Heart right ventricle (tissue), 16 donors: ENCODE results near the gene PTPN4. TPM values are rescaled to one million over a fixed set of nuclear protein-coding genes. Genes with fewer than 3 reads are reported as not detected.

Experiments
- ATAC-seq, 8 donors: fragments of 200-7000 bp; cut with Tn5 transposase; one replicate each; pipeline ENCODE4 v1.9.1; 2020; ENCODE audit warnings: mild to moderate bottlenecking in 8 of 8, moderate library complexity in 8 of 8, moderate number of reproducible peaks in 1 of 8
- DNase-seq, 2 donors: peaks; one replicate each; pipeline ENCODE4 v3.0.0-alpha.2; 2020
- H3K27ac ChIP-seq, 10 donors: fragments of 200-600 bp; sonication (generic) in 2 of 10; one replicate each; pipeline versions ENCODE4 v1.5.0 to v1.8.0; 2020 to 2022; ENCODE audit warnings: mild to moderate bottlenecking in 3 of 10
- H3K27me3 ChIP-seq, 7 donors: fragments of 200-600 bp; one replicate each; pipeline ENCODE4 v1.8.0; 2021 to 2022; ENCODE audit warnings: mild to moderate bottlenecking in 2 of 7
- H3K36me3 ChIP-seq, 9 donors: fragments of 200-600 bp; sonication (generic) in 1 of 9; one replicate each; pipeline versions ENCODE4 v1.5.0 to v1.8.0; 2020 to 2022; ENCODE audit warnings: mild to moderate bottlenecking in 2 of 9
- H3K4me1 ChIP-seq, 9 donors: fragments of 200-600 bp; sonication (generic) in 1 of 9; one replicate each; pipeline versions ENCODE4 v1.5.0 to v1.8.0; 2020 to 2022; ENCODE audit warnings: mild to moderate bottlenecking in 4 of 9
- H3K4me3 ChIP-seq, 10 donors: fragments of 200-600 bp; sonication (generic) in 2 of 10; one replicate each; pipeline versions ENCODE4 v1.5.0 to v1.8.0; 2020 to 2022; ENCODE audit warnings: mild to moderate bottlenecking in 7 of 10, moderate library complexity in 2 of 10
- H3K9me3 ChIP-seq, 11 donors: fragments of 200-600 bp in 10 of 11; sonication (generic) in 2 of 11; one replicate each; pipeline versions ENCODE4 v1.5.0 to v1.8.0; 2013 to 2022; ENCODE audit warnings: mild to moderate bottlenecking in 2 of 11, control low read depth in 1 of 11, moderate library complexity in 1 of 11
- WGBS, 2 donors: extraction: QIAGEN DNeasy Blood & Tissue Kit; methylation state at CpG; one replicate each; pipeline ENCODE4 v1.1.7; 2013; ENCODE audit warnings: inconsistent platforms in 1 of 2; 5-methylcytosine and 5-hydroxymethylcytosine counted together
- intact Hi-C, 10 donors: fragments of 100-400 bp; cut with DNase I; formaldehyde crosslinking; loops; one replicate each; pipeline versions ENCODE4 v1.11.1 to v1.14.2; 2022
- polyA plus RNA-seq, 2 donors: library from polyadenylated mRNA; stranded (reverse); fragments of 200-250 nt; gene quantifications; one replicate each; pipeline ENCODE4 v1.2.3, GENCODE V29; 2013
- total RNA-seq, 10 donors: library from RNA; stranded (reverse); fragmentation: NEBNext Ultra II Directional in 3 of 10; extraction: Animal tissue kit (Norgen Biotek cat#: 25700) in 3 of 10; gene quantifications; one replicate each; pipeline versions ENCODE4 v1.2.1 to v1.2.4, GENCODE V29; 2021 to 2023
- TF ChIP-seq, protein P1 (sequence below), 9 donors: fragments of 200-600 bp; sonication (generic) in 2 of 9; IDR thresholded peaks; one replicate each; pipeline versions ENCODE4 v1.5.0 to v1.8.0; 2021 to 2022; ENCODE audit warnings: antibody characterized with exemption in 9 of 9, mild to moderate bottlenecking in 5 of 9, moderate library complexity in 1 of 9
- donor health status: Arrhythmogenic right ventricular cardiomyopathy.
- donor health status: ischemic (EF 13 %, LVEDD 7.1; RV severe dilation, severe dysfunction).
- donor health status: healthy with polysubstance abuse.
- donor health status: DM: no; HTN: yes; CAD: no.
- donor health status: DM: no; HTN: no; CAD: no.
- donor health status: ischemic (EF 25% LVEDD 6.9; RV normal size, moderate dysfunction).
- donor health status: ischemic (EF 25% LVEDD 5.7; RV mildly dilated, moderate dysfunction).
- donor health status: healthy.
- donor health status: DM: yes; HTN: yes; CAD: no.
- donor health status: Ischemic cardiomyopathy.
- donor health status: ischemic (EF 35%, LVEDD 5.7; RV mildly dilated, moderate dysfunction).
- donor health status: nonischemic (EF 11% LVEDD 7.7; RV severe dilation, severe dysfunction).
- donor health status: DM: yes; HTN: yes; CAD: no.
- donor health status: PGD.
- donor health status: ischemic (EF 29% LVEDD 5.4; RV normal size, mild dysfunction).
- donor health status: nonischemic (EF 23%, LVEDD 6.1; RV moderate dilation, normal function).

The PTPN4 gene
- total and polyA plus RNA-seq, 12 donors = 2.5 to 56.1 (median 44.7) TPM

DNA sequence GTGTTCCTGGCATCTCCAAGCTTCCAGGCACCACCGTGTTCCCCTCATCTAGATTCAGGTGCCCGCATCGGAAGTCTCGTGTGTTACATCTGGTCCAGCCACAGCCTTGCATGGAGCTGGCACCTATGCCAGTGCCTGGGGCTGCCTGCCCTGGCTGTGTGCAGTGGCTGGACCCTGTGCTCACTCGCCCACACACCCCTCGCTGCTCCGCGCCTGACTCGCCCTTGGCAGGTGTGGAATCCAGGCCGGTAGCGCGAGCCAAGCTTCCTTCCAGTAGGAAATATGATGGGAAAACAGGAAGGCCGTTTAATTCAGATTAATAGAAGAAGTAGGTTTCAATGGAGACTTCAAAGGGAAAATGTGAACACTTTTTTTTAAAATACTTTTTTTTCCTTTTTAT lies 78.0 kb downstream of the PTPN4 start:
- Histone ChIP-seq H3K4me3 (no peak overlapping the region), H3K4me1 (peaks cover 0 to 24% (median 9%) of the 10 kb centered on the region in 9 donors), H3K9me3 (no peaks in the 10 kb centered on the region), H3K27me3 (no peaks in the 10 kb centered on the region), H3K27ac (no peak overlapping the region), H3K36me3 (no peaks in the 10 kb centered on the region)
- 66 to 74% methylated on average over 13 of the region's 13 CpGs for WGBS, 2 donors
- DNase-seq (no peak), ATAC-seq (peak in 1 of 8 donors; percentile 35)
- TF ChIP-seq, protein P1, sequence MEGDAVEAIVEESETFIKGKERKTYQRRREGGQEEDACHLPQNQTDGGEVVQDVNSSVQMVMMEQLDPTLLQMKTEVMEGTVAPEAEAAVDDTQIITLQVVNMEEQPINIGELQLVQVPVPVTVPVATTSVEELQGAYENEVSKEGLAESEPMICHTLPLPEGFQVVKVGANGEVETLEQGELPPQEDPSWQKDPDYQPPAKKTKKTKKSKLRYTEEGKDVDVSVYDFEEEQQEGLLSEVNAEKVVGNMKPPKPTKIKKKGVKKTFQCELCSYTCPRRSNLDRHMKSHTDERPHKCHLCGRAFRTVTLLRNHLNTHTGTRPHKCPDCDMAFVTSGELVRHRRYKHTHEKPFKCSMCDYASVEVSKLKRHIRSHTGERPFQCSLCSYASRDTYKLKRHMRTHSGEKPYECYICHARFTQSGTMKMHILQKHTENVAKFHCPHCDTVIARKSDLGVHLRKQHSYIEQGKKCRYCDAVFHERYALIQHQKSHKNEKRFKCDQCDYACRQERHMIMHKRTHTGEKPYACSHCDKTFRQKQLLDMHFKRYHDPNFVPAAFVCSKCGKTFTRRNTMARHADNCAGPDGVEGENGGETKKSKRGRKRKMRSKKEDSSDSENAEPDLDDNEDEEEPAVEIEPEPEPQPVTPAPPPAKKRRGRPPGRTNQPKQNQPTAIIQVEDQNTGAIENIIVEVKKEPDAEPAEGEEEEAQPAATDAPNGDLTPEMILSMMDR (IDR thresholded peaks at IDR 0.05) = no peak
- intact Hi-C loops = loop anchor here in 1 of 10 donors (10.0 kb wide), 1 partner anchor 337 kb away; no protein-coding TSS in a partner anchor

DNA sequence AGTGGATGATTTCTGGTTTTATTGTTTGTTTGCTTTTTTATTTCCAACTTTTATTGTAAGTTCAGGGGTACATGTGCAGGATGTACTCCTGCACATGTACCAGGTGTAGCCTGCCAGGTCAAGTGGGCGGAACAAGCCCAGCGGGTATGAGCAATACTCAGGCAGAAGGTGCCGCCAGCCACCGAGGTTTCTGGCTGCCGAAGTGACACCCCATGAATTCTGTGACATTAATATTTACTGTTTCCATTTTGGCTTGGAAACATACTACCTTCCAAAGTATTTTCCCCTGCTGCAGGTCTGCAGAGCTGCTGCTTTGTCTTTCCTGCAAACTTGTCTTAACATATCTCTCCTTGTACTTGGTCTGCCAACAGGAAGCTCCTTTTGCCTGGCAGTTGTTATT lies 78.5 kb downstream of the PTPN4 start:
- intact Hi-C loops = loop anchor here in 1 of 10 donors (10.0 kb wide), 1 partner anchor 337 kb away; no protein-coding TSS in a partner anchor
- Histone ChIP-seq H3K36me3 (no peaks in the 10 kb centered on the region), H3K9me3 (no peaks in the 10 kb centered on the region), H3K27ac (no peak overlapping the region), H3K4me1 (peaks cover 0 to 20% (median 9%) of the 10 kb centered on the region in 9 donors), H3K27me3 (no peaks in the 10 kb centered on the region), H3K4me3 (no peak overlapping the region)
- 61 to 63% methylated on average over 5 of the region's 5 CpGs for WGBS, 2 donors
- TF ChIP-seq, protein P1 (IDR thresholded peaks at IDR 0.05) = no peak
- no peak for ATAC-seq
- no peak for DNase-seq

DNA sequence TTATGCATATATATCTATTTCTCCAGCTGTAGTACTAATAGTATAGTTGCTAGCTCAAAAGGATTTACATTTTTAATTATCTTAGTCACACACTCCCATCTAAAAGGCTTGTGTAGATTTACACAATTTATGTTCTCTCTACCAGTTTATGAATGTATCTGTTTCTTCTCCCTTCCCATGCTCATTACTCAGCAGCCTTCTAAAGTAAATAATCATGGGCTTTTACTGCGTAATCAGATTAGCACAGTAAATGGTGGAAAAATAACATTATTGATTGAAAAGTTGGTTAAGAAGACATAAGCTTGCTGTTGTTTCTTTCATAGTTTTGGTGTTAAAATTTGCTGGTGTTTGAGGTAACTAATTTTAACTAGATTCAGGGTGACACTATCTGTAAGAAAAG lies 81.8 kb downstream of the PTPN4 start:
- Histone ChIP-seq H3K4me1 (peaks cover 0 to 17% (median 9%) of the 10 kb centered on the region in 9 donors), H3K27ac (no peak overlapping the region), H3K27me3 (no peaks in the 10 kb centered on the region), H3K9me3 (peaks cover 0 to 13% (median 0%) of the 10 kb centered on the region in 11 donors), H3K4me3 (no peak overlapping the region), H3K36me3 (no peaks in the 10 kb centered on the region)
- ATAC-seq (no peak), DNase-seq (no peak)
- intact Hi-C loops = no loop called here
- TF ChIP-seq, protein P1 (IDR thresholded peaks at IDR 0.05) = no peak
- 94 to 98% methylated on average over 1 of the region's 1 CpG for WGBS, 2 donors

DNA sequence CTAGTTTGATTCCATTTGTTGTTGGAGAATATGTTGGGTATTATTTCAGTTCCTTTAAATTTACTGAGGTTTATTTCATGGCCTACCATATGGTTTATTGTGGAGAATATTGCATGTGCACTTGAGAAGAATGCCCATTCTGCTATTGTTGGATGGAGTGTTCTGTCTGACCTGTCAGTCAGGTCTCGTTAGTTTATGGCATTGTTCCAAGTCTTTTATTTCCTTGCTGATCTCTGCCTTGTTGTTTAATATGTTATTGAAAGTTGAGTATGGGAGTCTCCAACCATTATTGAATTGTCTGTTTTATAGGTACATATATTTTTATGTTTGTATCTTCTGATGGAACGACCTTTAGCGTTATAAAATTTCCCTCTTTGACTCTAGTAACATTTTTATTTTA lies 86.3 kb downstream of the PTPN4 start:
- DNase-seq = no peak
- Histone ChIP-seq H3K27ac (no peak overlapping the region), H3K36me3 (no peaks in the 10 kb centered on the region), H3K9me3 (peaks cover 0 to 23% (median 0%) of the 10 kb centered on the region in 11 donors), H3K4me1 (peaks cover 0 to 11% (median 4%) of the 10 kb centered on the region in 9 donors), H3K27me3 (no peaks in the 10 kb centered on the region), H3K4me3 (no peak overlapping the region)
- intact Hi-C loops = no loop called here
- 74 to 76% methylated on average over 3 of the region's 3 CpGs for WGBS, 2 donors
- TF ChIP-seq, protein P1 (IDR thresholded peaks at IDR 0.05) = no peak
- no peak for ATAC-seq
